HCT116 (cell line): ENCODE data around the gene GABPB2.

Experiments
- CTCF ChIP-seq, 3 experiments: fragments of 200-600 bp in 1 of 3; sonication (generic) in 1 of 3; IDR thresholded peaks in 2 of 3; conservative IDR thresholded peaks in 1 of 3; 2 replicates each; pipeline ENCODE4 v1.5.1; 2012 to 2017; ENCODE audit warnings: low read depth in 2 of 3, low read length in 2 of 3, antibody characterized with exemption in 1 of 3, borderline replicate concordance in 1 of 3, control low read depth in 1 of 3, mild to moderate bottlenecking in 1 of 3, mixed read lengths in 1 of 3, mixed run types in 1 of 3, moderate library complexity in 1 of 3; ENCODE audit not compliant: insufficient read depth in 1 of 3
- EZH2 ChIP-seq: fragments of 200-600 bp; sonication (generic); IDR thresholded peaks from 2 replicates; pipeline ENCODE4 v1.6.1; 2017; ENCODE audit warnings: antibody characterized with exemption, mixed run types
- ZBTB33 ChIP-seq: IDR thresholded peaks from 2 replicates; pipeline ENCODE4 v1.6.1; 2011; ENCODE audit warnings: mild to moderate bottlenecking, low read length, moderate library complexity; ENCODE audit not compliant: insufficient replicate concordance; ENCODE audit errors: extremely low read depth

GRCh38 chr1:151026460-151026859, 44.1 kb upstream of the GABPB2 start:
- TF ChIP-seq CTCF (IDR thresholded peaks at IDR 0.05 in 2 of 3, conservative IDR thresholded peaks at IDR 0.05 in 1 of 3; ENCODE audit: borderline replicate concordance in 1 of 3, insufficient read depth in 1 of 3, low read depth in 2 of 3, low read length in 2 of 3) (no peak), ZBTB33 (no peak), EZH2 (no peak)
